ENCODE measurements around the gene SLC6A18.

GRCh38 chr5:1215320-1216096, 9.7 kb upstream of the SLC6A18 start:
- TF ChIP-seq TAF1 (IDR thresholded peaks at IDR 0.05; ENCODE audit: borderline replicate concordance, insufficient read depth, low read length) (no peak), POLR2AphosphoS5 (IDR thresholded peaks at IDR 0.05; ENCODE audit: low read depth, low read length) (no peak)

Measured in PFSK-1 (cell line).